Measurements from ENCODE around the gene LMNA. TPM values are rescaled to one million over a fixed set of nuclear protein-coding genes. Genes with fewer than 3 reads are reported as not detected.
"Not testable (repeated sequence)": the region's sequence is repeated elsewhere in the genome, so short reads cannot be mapped to it uniquely, and the experiment has no call there.

The LMNA gene
- total RNA-seq, 1 donor from 2014 or later = 588 TPM

DNA sequence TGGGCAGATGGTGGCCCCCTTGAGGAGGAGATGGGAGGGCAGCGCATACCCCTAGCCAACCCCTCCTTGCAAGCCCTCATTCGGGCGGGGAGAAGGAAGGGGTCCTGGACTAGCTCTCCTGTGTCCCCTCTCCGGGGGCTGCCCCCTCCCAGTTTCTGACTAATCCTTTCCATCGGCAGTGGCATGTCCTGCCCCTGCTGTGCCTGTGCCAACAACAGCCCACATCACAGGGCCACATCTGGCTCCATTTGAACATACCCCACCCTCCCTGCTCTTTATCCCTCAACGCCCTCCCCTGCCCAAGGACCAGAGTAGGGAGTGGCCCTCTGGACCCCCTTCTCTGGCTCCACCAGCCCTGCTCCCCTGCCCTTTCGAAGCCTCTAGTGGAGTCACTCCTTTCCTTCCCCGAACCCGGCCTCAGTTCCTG, 11.0 kb upstream of the LMNA start:
- DNase-seq (ENCODE audit: extremely low read depth, low read depth, low spot score) = no peak

- DNase-seq (ENCODE audit: extremely low read depth, low read depth, low spot score) = no peak
Observed at GRCh38 chr1:156104065-156104810, 10.3 kb upstream of the LMNA start.

- no peak for DNase-seq (ENCODE audit: extremely low read depth, low read depth, low spot score)
Observed at GRCh38 chr1:156104861-156105832, 9.4 kb upstream of the LMNA start.

DNA sequence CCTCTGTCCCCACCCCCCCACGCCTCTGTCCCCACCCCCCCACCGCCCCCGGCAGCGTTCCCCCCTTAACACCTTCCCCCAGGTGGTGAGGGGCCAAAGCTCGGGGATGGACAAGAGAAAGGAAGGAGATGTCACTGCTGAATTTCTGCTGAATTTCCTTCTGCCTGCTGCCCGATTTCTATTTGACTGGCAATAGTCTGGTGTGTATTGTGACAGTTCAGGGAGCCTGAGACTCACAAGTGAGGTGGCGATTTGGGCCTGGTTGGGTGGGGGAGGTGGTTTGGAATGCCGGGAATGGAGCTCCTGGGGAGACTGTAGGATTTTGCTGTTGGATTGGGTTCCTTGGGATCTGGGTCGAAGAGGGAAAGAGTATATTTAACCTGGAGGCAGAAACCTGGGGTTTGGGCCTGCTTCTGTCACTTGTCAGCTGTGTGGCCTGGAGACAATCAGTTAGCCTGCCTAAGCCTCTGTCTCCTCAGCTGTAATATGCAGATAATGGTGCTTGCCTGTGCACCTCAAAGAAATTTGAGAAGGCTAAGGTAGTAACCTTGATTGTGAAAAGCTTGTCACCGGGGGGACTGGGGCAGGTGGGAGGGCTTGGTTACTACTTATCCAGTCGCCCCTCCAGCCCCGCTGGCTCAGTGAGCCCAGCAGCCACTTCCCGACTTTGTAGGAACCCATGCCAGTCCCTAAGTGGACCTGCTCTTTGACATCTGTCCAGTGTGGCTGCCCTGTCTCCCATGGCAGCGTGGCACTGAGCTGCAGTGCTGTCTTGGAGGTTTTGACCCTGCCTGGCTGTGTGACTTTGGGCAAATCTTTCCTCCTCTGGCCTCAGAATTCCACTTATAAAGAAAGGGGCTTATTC, 7.7 kb upstream of the LMNA start:
- no peak for DNase-seq (ENCODE audit: extremely low read depth, low read depth, low spot score)

DNA sequence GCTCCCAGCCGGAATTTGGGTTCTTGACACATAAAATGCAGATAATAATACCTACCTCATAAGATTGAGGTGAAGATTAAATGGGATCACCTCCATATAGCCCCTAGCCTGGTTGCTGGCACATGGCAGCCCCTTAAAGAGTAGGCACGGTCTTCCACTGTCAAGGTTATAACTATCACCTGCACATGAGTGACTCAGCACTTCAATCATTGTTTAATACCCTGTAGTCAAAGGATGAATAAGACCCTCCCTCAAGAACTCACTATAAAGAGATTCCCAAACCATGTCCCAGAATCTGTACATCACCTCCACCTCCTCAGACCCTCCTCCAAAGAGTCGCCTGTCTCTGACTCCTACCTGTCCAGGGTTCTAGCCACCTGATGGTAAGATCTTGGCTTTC, 6.5 kb upstream of the LMNA start:
- no peak for DNase-seq (ENCODE audit: extremely low read depth, low read depth, low spot score)

DNA sequence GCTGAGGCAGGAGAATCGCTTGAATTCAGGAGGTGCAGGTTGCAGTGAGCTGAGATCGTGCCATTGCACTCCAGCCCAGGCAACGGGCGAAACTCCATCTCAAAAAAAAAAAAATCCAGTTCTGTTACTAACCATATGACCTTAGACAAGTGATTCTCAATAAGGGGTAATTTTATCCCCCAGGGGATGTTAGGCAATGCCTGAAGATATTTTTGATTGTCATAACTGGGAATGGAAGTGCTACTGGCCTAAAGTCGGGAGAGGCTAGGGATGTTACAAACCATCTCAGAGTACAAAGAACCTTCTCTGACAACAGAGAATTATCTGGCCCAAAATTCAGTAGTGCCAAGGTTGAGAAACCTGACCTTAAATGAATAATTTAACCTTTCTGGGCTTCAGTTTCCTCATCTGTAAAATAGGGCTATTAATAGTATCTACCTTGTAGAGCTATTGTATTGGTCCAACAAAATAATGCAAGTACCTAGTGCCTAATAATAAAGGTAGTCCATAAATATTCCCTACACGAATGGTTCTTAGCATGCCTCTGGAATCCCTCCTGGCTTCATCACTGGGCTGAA, 5.8 kb upstream of the LMNA start:
- DNase-seq (ENCODE audit: extremely low read depth, low read depth, low spot score) = no peak

GRCh38 chr1:156110252-156110651, 4.3 kb upstream of the LMNA start:
- DNase-seq (ENCODE audit: extremely low read depth, low read depth, low spot score) = no peak

DNA sequence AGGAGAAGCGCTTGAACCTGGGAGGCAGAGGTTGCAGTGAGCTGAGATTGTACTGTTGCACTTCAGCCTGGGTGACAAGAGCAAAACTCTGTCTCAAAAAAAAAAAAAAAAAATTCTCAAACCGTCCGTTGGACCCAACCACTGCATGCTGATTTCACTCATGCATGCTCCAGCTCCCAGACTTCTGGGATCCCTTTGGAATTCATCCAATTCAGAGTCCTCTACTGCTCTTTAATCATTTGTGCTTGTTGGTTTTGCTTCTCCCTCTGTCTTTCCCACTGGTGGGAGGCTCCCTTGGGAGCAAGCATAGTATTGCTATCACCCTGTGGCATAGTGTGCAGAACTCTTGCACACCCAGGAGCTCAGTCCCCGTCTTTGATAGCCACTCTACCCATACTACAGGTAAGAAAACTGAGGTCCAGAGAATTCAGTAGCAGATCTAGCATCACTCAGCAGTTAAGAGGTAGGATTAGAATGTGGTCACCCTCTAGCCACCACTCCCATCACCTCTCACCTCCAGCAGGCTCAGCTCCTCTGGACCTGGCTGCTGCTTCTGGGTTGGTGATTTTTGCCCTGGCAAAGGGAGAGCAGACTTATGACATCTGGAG, 3.1 kb upstream of the LMNA start:
- DNase-seq (ENCODE audit: extremely low read depth, low read depth, low spot score) = no peak

DNA sequence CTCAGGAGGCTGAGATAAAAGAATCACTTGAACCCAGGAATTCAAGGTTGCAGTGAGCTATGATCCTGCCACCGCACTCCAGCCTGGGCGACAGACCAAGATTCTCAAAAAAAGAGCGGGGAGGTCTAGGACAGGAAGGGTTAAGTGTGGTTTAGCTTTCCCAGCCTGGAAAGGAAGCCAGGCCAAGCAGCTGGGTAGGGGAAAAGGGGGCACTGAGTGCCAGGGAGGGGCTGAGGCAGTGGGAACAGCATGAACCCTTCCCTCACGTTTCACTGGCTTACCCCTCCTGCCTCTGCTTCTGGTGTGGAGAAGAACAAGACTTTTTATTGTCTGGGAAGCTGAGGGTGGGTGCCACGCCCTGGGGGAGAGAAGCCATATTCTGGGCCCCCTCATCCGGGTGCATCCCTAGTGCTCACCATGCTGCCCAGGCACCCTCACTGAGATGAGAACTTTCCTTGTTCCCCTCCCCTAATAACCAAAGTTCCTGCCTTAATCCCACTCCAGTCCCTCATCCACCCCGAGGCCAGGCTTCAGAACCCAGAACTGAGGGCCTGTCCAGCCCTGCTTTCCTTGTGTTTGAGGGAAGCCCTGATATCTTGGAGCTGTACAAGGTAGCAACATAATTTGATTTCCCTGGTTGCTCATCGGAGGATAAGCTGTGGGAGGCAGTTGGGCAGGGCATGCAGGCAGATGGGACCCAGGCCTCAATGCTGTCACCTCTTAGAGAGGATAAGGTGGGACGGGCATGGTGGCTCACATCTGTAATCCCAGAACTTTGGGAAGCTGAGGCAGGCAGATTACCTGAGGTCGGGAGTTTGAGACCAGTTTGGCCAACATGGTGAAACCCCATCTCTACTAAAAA, 2.0 kb upstream of the LMNA start:
- no peak for DNase-seq (ENCODE audit: extremely low read depth, low read depth, low spot score)

- DNase-seq (ENCODE audit: extremely low read depth, low read depth, low spot score) = no peak
Observed at GRCh38 chr1:156113282-156113950, 1.1 kb upstream of the LMNA start.

DNA sequence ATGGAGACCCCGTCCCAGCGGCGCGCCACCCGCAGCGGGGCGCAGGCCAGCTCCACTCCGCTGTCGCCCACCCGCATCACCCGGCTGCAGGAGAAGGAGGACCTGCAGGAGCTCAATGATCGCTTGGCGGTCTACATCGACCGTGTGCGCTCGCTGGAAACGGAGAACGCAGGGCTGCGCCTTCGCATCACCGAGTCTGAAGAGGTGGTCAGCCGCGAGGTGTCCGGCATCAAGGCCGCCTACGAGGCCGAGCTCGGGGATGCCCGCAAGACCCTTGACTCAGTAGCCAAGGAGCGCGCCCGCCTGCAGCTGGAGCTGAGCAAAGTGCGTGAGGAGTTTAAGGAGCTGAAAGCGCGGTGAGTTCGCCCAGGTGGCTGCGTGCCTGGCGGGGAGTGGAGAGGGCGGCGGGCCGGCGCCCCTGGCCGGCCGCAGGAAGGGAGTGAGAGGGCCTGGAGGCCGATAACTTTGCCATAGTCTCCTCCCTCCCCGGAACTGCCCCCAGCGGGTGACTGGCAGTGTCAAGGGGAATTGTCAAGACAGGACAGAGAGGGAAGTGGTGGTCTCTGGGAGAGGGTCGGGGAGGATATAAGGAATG, 505 bp downstream of the LMNA start:
- DNase-seq (ENCODE audit: extremely low read depth, low read depth, low spot score) = no peak

- no peak for DNase-seq (ENCODE audit: extremely low read depth, low read depth, low spot score)
Observed at GRCh38 chr1:156115514-156116374, 1.2 kb downstream of the LMNA start.

DNA sequence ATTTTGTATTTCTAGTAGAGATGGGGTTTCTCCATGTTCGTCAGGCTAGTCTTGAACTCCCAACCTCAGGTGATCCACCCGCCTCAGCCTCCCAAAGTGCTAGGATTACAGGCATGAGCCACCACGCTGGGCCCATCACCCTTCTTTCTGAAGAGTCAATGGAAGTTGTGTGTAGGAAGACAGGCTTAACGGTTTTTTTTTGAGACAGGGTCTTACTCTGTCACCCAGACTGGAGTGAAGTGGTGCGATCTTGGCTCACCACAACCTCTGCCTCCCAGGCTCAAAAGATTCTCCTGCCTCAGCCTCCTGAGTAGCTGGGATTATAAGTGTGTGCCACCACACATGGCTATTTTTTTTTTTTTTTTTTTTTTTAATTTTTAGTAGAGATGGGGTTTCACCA, 2.2 kb downstream of the LMNA start:
- not testable (repeated sequence) for DNase-seq (ENCODE audit: extremely low read depth, low read depth, low spot score)

DNA sequence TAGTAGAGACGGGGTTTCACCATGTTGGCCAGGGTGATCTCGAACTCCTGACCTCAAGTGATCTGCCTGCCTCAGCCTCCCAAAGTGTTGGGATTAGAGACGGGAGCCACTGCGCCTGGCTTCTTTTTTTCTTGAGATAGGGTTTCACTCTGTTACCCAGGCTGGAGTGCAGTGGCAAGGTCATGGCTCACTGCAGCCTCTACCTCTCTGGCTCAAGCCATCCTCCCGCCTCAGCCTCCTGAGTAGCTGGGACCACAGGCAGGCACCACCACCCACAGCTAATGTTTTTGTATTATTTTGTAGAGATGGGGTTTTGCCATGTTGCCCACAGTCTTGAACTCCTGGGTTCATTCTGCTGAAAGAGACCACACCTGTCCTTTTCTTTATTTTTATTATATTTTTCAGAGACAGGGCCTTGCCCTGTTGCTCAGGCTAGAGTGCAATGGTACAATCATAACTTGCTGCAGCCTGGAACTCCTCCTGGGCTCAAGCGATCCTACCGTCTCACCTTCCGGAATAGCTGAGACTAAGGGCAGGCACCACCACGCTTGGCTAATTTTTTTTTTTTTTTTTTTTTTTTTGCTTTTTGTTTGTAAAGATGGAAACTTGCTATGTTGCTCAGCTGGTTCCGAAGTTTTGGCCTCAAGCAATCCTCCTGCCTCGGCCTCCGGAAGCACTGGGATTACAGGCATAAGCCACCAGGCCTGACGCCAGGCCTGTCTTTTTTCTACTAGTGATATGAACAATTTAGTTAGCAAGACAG, 3.1 kb downstream of the LMNA start:
- DNase-seq (ENCODE audit: extremely low read depth, low read depth, low spot score) = no peak

DNA sequence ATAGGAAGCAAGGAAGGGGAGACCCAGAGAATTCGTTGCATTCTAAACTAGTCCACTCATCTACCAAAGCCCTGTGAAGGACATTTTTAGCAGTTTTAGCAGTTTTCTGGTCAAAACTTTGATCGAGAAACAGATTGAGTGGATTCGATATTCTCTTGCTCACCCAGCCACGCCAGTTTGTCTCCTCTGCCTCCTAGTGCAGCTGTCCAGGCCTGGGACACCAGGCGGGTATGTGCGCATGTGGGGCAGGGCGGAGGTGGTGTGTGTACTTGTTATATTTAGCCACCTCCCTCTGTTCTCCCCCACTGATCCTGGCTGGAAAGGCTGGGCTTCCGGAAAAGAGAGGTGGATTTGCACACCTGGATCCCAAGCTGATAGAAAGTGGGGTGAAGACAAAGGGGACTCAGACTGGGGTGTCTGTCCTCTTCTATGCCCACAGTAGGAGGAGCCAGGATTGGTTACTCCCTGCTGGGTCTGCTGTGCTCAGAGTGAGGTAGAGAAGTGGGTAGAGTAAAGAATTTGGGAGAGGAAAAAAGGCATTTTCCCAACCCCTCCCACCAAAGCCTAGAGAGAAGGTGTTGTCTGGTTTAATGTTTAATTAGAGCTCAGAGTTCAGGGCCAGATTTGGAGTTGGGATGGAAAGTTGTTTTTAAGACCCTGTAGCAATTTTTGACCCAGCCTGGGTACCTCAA, 3.8 kb downstream of the LMNA start:
- no peak for DNase-seq (ENCODE audit: extremely low read depth, low read depth, low spot score)
